ENCODE results near the gene FER1L5.
A peak's percentile ranks its signal among the peaks of the same experiment; 100 is the strongest.
"Not testable (repeated sequence)": the region's sequence is repeated elsewhere in the genome, so short reads cannot be mapped to it uniquely, and the experiment has no call there.

The FER1L5 gene

DNA sequence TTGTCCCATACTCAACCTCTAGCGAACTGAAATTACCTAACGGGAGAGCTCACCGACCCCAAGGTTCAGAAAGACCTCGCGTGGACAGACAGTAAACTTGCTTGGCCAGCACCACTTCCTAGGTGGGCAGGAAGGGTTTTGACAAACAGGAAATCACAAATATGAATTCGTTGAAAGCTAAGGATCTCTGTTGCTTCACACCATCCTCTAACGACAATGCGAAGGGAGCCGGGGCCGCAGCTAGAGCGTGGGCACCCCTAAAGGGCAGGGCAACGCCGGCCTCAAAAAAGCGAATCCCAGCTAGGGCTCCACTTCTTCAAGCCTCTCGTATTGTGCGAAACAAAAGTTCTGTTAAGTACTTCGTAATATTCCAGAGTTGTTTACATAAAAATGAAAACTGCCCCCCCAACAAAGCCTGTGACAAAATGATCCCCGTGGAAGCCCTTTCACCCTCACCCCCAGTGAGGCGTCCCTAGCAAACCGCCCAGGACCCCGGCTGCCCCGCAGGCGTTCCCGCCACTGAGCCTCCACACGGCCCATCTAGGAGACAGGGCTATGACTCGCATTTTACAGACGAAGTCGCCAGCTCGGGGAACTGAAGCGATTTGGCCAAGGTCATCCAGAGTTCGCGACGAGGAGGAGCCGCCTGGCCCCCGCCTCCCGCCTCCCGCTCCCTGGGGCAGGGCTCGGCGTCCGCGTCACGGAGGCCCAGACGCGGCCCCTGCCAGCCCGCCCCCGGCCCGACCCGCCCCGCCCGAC is 5.0 kb upstream of the FER1L5 start:
- peak; percentile 66 for DNase-seq

DNA sequence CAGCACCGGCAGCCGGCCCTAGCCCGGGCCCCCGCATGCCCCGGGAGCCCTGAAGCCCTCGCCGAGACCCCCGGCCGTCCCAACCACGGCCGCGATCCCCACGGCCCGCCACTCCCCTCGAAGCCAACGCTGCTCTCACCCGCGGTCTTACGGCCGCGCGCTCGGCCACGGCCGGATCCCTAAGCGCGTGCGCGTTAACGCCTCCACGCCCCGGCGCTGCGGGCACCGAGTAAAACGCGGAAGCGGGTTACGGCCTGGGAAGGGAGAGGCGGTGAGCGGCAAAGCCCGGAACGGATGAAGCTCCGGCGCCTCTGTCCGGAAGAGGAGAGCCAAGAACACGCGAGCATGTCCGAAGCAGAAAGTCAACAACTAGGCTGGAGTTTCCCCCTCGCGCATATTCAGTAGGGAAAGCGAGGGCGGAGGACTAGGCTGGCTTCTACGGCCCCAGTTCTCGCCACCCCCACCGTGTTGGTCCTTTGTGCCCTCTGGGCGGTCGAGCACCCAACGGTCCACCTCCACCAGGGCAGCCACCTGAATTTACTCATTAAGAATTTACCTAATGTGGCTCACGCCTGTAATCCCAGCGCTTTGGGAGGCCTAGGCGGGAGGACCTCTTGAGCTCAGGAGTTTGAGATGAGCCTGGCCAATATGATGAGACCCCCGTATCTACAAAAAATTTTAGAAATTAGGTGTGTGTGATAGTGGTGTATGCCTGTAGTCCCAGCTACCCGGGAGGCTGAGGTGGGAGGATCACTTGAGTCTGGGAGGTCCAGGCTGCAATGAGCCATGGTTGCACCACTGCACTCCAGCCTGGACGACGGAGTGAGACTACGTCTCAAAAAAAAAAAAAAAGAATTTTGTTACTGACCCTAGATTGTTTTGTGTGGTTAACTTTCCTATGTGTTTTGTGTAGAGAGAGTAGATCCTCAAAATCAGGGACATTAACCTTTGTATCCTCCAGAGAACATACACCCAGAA is 4.1 kb upstream of the FER1L5 start, which contains the start of gene KANSL3:
Gene KANSL3 (minus strand): TSS at position 169 of the 978 bp plus-strand sequence. CDS start 1,177 bp downstream, outside the sequence.
- peak; percentile 74 for DNase-seq

DNA sequence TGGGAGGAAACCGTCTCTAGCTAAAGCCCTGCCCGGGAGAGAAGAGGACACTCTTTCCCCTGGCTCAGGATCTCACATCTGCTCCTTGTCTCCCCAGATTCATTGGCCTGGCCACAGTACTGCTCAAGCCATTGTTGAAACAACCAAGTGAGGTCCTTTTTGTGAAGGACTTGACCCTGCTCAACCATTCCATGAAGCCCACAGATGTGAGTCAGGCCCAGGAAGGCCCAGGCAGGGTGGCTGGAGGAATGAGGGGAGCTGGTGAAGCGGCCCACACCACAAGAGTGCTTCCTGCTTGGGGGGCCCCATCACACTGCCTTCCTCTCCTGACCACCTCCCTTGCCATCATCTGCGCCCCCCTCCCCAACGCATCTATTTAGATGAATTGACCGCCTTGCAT is 5.1 kb downstream of the FER1L5 start:
- no peak for DNase-seq

DNA sequence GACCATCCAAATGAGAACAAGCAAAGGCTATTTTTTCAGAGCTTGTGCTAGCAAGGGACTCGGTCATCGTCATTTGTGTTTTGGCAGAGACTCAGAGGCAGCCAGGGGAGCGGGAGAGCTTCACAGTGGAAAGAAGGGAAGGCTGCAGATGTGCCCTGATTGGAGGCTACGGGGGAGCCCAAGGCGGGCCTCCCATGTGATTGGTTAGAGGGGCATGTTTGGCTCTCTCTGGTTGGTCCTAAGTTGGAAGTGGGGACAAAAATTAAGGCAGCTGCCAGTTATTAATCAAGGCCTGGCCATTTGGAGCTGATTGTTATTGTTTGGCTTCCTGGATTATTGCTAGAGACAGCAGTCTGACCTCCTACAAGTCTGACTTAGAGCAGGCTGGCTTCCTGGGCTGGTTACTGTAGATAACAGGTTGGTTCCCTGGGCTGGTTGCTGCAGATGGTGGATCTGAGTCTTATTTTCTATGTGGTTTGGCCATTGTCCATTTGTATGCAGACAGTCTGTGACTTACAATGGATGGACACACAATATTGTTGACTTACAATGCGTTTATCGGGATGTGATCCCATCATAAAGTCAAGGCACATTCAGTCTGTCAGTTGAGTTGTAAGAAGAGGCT is 5.9 kb downstream of the FER1L5 start:
- DNase-seq = no peak

DNA sequence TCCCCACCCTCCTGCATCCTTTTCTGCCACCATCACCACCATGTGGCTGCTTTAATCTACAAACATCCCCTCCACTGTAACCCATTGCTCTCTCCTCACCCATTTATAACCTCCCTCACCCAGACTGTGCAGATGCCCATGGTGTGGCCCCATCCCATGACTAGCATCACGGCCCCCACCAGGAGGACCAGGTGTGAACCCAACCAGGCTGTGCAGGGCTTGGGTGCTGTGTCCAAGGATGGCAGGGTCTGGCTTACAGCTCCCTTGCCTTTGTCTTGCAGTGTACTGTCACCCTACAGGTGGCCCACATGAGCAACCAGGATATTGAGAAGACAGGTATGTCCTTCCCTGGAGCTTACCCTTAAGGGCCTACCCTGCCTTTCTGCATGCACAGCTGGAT is 6.8 kb downstream of the FER1L5 start:
- no peak for DNase-seq

DNA sequence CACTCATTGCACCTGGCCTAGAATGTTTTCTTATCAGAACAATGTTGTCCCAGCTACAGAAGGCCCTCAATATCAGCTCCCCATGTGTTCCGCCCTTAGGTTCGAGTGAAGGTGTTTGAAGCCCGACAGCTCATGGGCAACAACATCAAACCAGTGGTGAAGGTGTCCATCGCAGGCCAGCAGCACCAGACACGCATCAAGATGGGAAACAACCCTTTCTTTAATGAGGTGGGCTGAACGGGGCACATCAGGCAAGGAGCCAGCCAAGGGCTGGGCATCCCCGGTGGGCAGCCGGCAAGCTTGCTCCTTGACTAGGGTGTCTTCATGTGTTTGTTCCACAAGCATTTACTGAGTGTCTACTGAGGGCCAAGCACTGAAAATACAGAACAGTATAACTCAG is 9.2 kb downstream of the FER1L5 start:
- DNase-seq = no peak

DNA sequence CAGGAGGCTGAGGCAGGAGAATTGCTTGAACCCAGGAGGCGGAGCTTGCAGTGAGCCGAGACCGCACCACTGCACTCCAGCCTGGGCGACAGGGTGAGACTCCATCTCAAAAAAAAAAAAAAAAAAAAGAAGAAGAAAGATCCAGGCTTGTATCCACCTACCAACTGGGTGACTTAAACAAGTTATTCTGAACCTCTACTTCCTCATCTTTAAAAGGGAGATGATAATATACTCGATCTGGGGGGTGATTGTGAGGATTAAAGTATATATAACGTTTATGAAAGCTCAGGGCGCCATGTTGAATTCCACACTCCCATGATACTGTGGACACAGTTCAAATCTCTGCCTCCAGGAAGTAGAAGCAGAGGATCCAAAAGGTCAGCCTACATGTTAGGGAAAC is 12.2 kb downstream of the FER1L5 start:
- not testable (repeated sequence) for DNase-seq

DNA sequence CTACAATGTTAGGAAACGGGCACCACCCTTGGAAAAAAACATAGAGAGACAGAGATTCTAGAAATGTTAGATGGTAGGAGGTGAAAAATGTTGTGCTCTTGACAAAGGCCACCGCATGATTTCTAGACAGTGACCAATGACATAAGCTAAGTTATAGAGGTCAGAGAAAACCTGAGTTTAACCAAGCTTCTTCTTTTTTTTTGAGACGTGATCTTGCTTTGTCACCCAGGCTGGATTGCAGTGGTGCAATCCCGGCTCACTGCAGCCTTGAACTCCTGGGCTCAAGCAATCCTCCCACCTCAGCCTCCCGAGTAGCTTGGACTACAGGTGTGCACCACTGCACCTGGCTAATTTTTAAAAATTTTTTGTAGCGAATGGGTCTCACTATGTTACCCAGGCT is 13.0 kb downstream of the FER1L5 start:
- DNase-seq = no peak

DNA sequence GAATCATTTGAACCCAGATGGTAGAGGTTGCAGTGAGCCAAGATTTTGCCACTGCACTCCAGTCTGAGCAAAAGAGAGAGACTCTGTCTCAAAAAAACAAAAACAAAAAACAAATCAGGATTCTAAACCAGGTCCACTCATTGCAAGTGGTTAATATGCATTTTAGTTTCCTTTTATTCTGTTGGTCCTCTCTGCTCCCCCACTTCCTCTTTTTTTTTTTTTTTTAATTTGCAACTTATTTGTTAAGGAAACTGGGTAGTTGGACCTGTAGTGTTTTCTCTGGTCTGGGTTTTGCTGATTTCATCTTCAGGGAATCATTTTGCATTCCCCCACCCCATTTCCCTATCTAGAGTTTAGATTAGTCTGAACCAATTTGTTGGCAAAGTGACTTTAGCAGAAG is 14.0 kb downstream of the FER1L5 start:
- DNase-seq = no peak

DNA sequence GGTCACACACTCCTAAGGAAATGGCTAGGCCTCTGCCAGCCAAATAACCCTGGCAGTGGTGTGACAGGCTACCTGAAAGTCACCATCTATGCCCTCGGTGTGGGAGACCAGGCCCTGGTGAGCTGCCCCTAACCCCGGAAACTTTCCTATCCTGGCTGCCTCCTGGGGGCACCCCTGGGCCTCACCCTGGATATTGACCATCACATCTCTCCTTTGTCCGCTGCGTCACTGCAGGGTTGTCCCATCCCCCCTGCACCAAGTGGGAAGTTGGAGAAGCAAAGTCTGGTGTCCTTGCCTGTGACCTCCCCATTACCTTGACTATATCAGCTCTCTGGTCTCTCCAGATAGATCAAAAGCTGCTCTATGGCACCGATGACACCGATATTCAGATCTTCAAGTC is 18.8 kb downstream of the FER1L5 start:
- no peak for DNase-seq

DNA sequence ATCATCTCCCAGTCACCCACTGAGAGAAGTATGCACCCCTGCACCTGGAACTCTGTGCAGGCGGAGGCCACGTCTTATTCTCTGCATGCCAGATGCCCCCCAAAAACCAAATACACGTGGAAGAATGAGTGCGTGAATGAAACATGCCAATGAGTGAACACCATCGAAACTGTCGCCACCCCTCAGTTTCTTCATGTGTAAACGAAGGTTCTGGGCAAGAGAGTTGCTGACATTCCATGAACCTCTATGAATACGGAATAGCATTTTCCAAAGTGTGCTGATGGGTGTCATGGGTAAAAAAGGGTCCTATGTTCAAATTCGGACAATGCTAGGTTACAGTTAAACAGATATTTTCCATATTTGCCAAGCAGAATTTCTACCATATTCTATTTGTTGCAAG is 19.8 kb downstream of the FER1L5 start:
- no peak for DNase-seq

DNA sequence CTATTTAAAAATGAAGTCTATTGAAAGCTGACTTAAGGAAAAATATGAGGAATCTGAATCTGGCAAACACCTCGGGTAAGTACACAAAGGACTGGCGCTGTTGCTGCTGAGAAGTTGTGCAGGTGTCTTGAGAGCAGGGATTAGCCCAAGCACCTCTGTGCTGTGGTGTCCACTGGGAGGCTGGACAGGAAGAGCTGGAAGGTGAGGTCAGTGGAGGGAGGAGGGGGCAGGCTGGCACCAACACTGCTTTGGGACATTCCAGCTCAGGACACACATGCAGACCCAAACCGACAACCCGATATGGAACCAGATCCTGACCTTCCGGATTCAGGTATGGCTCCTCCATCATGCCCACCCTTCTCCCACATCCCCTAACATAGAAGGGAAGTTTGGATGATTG is 20.6 kb downstream of the FER1L5 start:
- DNase-seq = no peak

DNA sequence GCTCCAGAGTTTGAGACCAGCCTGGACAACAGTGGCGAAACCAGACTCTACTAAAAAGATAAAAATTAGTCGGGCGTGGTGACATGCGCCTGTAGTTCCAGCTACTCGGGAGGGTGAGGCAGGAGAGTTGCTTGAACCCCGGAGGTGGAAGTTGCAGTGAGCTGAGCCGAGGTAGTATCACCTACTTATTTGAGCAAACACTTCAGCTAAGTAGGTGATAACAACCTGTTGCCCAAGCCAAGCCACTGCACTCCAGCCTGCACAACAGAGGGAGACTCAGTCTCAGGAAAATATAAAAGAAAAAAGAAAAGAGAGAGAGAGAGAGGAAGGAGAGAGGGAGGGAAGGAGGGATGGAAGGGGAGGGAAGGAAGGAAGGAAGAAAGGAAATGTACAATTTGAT is 21.3 kb downstream of the FER1L5 start:
- no peak for DNase-seq

DNA sequence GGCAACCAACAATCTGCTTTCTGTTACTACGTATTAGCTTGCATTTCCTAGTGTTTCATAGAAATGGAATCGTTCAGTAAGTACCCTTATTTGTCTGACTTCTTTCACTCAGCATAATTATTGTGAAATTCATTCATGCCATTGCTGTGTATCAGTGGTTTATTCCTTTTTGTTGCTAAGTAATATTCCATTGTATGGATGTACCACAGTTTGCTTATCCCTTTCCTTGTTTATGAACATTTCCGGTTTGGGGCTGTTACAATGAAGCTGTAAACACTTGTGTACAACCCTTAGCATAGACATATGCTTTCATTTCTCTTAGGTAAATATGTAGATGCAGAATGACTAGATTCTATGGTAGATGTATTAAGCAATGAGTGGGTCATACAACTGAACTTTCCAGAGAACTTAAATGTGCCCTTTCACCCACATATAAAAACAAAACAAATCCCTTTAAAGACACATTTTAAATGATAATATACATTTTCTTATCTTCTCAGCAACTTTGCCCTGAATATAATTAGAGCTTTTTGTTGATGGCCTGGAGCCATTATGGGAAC is 21.9 kb downstream of the FER1L5 start:
- no peak for DNase-seq

DNA sequence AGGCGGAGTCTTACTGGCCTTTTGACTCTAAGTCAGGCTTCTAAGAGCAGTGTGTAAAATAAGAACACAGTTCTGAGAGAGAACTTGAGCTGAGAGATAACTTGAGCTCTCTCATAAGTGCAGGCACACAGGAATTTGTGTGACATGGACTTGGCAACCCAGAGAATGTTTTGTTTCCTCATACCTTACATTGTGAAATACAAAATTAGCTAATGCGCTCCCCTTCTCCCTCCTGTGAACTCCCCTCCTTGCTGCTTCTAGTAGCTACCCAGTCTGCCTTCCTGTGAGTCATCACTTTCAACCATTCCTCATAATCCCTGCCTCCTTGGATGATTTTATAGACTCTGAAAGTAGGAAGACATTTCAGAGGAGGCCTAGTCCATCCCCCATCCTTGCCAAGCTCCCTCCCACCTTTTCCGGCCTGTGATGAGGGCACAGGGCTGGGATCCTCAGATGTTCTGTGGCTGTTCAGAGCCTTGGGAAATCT is 22.6 kb downstream of the FER1L5 start:
- DNase-seq = peak; percentile 36

DNA sequence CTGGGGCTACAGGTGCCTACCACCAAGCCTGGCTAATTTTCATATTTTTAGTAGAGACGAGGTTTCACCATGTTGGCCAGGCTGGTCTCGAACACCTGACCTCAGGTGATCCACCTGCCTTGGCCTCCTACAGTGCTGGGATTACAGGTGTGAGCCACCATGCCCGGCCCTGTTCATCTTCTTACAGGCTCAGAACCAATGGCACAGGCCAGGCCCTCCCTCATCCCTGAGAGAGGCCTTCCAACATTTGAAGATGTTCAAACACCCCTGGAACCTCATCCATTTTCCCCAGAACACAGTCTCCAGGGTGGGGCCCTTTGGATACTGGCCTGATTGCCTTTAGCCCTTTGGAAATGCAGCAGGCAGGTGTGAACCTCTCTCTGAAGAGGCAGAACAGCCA is 23.2 kb downstream of the FER1L5 start:
- DNase-seq = not testable (repeated sequence)

DNA sequence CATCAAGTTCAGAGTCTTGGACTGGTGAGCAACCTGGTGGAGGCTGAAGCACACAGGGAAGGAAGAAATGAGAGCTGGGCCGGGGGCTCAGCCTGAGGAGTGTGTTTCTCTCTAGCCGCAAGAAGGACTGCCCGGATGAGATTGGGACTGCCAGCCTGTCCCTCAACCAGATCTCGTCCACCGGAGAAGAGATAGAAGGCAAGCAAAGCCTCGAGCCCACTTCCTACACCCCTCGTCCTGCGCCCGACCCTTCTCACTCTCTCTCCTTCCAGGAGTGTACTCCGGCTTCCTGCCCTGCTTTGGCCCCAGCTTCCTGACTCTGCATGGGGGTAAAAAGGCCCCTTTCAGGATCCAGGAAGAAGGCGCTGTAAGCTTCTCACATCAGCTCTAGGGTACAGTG is 26.2 kb downstream of the FER1L5 start:
- DNase-seq = no peak

DNA sequence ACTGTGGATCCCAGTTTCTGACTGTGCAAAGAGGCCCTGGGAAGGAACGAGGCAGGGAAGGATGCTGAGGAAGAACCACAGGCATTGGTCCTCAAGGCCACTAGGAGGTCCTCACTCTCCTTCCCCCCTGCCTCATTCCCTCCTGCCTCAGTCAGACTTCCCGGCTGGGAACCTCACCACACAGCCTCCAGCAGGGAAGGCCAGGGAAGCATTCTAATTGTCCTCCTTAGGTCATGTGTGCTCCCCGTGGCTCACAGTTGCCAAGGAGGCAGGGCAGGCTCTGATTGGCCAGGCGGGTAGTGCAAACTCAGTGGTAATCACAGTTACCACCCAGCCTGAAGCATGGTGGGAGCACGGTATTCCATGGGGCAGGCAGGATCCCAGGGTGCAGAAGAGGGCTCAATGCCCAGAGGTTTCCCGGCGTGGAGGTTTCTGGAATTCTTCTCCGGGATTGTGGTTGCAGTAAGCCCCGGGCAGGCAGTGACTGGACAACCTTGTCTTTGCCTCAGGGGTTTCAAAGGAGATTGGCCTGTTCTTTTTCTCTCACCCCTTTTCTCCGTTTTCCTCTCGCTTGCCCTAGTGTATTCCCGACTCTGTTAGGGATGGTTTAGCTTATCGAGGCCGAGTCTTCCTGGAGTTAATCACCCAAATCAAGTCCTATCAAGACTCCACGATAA is 27.1 kb downstream of the FER1L5 start:
- DNase-seq = no peak

DNA sequence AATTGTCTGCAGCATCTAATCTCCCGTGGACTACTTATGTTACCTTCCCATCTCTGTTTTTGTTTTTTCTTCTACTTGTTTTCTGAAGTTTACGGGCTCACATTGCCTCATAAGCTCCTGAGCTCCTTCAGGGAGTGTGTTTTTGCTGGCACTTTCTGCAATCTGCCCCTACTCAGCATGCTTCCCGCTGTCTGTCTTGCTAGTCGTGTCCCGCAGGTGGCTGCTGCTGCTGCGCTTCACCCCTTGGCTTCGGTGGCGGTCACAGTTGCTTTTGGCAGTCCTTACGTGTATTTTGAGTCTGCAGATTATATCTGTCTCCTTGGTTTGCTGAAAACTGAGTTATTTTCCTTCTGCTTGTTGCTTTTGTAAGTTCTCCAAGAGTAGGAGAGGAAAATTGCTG is 37.3 kb downstream of the FER1L5 start:
- DNase-seq = no peak

DNA sequence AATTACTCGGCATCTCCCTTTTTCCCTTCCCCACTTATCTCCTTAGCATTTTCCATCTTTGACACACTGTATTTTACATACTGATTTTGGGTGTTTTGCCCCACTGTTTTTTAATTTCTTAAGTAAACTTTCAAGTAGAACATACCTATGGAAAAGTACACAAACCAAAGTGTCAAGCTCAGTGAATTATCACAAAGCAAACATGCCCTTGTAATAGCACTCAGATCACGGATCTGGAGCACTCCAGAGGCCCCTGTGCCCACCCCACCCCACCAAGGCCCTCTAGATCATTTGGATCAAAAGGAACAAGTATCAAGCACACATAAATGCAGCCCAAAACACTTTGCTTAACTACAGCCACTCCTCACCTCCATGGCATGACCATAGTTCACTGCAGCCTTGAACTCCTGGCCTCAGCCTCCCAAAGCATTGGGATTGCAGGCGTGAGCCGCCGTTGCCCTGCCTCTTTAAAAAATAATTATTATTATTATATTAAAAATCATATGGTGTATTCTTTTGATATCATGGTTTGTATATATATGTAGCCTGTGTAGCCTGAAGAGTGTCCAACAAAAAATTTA is 38.1 kb downstream of the FER1L5 start:
- DNase-seq = no peak

DNA sequence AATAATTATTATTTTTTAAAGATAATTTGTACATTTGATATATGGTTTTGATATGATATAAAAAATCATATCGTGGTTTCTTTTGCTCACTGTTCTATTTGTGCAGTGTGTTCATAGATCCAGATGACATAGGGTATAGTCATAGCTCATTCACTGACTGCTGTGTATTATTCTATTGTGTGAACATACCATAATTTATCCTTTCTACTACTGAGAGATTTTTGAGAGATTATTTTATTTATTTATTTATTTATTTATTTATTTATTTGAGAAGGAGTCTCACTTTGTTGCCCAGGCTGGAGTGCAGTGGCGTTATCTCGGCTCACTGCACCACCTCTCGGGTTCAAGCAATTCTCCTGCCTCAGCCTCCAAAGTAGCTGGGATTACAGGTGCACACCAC is 39.0 kb downstream of the FER1L5 start:
- DNase-seq = no peak

DNA sequence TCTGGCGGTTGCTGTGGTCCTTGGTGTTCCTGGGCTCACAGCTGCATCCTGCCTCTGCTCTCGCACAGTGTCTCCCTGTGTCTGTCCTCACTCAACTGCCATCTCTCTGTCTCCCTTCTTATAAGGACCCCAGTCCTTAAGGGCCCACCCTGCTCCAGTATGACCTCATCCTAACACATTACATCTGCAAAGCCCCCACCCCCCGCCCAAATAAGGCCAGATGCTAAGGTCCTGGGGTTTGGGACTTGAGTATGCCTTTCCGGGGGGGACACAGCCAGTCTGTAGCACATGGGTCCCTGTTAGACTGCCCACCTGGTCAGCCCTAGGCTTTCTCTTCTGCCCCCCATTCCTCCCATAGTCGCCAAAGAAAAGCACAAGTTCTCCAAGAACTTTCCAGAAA is 40.7 kb downstream of the FER1L5 start:
- DNase-seq = no peak

Measured in GOT3 (cell line).